HCT116 (cell line): Measurements from ENCODE around the gene VAV2.

ENCODE experiments used
- EZH2phosphoT487 ChIP-seq: fragments of 200-600 bp; IDR thresholded peaks from 2 replicates; pipeline ENCODE4 v1.6.1; 2018; ENCODE audit warnings: antibody characterized with exemption, borderline replicate concordance
- POLR2A ChIP-seq: IDR thresholded peaks from 2 replicates; pipeline ENCODE4 v1.7.0; 2011; ENCODE audit warnings: borderline replicate concordance; ENCODE audit not compliant: insufficient read depth, insufficient read length; ENCODE audit errors: extremely low read depth
- ZNF274 ChIP-seq: fragments of 200-500 bp; sonication (Bioruptor generic); IDR thresholded peaks from 2 replicates; pipeline ENCODE4 v1.6.1; 2014; ENCODE audit warnings: mild to moderate bottlenecking, low read depth, low read length, inconsistent platforms
- TF ChIP-seq, protein P1 (sequence below), 3 experiments: fragments of 200-600 bp in 1 of 3; sonication (generic) in 1 of 3; IDR thresholded peaks in 2 of 3; conservative IDR thresholded peaks in 1 of 3; 2 replicates each; pipeline ENCODE4 v1.5.1; 2012 to 2017; ENCODE audit warnings: low read depth in 2 of 3, low read length in 2 of 3, antibody characterized with exemption in 1 of 3, borderline replicate concordance in 1 of 3, control low read depth in 1 of 3, mild to moderate bottlenecking in 1 of 3, mixed read lengths in 1 of 3, mixed run types in 1 of 3, moderate library complexity in 1 of 3; ENCODE audit not compliant: insufficient read depth in 1 of 3

DNA sequence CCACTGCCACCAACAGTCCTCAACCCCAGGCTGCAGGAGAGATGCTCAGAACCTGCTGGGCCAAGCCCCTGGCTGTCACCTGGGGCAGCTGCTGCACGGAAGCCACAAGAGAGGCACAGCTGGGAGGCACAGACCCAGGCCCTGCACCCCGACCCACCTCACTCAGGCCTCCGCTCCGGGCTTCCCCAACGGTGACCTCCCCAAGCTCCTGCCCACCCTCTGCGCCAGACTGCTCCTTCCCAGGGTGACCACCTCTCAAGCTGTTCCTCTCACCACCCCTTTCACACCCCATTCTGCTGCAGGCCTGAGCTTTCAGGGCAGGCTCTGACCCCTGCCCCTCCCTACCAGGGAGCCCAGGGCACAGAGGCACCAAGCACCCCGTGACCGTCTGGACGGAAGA lies 33.0 kb downstream of the VAV2 start:
- no peak for TF ChIP-seq POLR2A
- TF ChIP-seq, protein P1, sequence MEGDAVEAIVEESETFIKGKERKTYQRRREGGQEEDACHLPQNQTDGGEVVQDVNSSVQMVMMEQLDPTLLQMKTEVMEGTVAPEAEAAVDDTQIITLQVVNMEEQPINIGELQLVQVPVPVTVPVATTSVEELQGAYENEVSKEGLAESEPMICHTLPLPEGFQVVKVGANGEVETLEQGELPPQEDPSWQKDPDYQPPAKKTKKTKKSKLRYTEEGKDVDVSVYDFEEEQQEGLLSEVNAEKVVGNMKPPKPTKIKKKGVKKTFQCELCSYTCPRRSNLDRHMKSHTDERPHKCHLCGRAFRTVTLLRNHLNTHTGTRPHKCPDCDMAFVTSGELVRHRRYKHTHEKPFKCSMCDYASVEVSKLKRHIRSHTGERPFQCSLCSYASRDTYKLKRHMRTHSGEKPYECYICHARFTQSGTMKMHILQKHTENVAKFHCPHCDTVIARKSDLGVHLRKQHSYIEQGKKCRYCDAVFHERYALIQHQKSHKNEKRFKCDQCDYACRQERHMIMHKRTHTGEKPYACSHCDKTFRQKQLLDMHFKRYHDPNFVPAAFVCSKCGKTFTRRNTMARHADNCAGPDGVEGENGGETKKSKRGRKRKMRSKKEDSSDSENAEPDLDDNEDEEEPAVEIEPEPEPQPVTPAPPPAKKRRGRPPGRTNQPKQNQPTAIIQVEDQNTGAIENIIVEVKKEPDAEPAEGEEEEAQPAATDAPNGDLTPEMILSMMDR (IDR thresholded peaks at IDR 0.05 in 2 of 3, conservative IDR thresholded peaks at IDR 0.05 in 1 of 3; ENCODE audit: borderline replicate concordance in 1 of 3, insufficient read depth in 1 of 3, low read depth in 2 of 3, low read length in 2 of 3) = no peak
- no peak for TF ChIP-seq EZH2phosphoT487
- no peak for TF ChIP-seq ZNF274
